Measurements from ENCODE around the gene STK4. TPM values are rescaled to one million over a fixed set of nuclear protein-coding genes. Genes with fewer than 3 reads are reported as not detected.

The STK4 gene
- polyA plus RNA-seq, 1 donor from 2014 or later, result 14.0 TPM

DNA sequence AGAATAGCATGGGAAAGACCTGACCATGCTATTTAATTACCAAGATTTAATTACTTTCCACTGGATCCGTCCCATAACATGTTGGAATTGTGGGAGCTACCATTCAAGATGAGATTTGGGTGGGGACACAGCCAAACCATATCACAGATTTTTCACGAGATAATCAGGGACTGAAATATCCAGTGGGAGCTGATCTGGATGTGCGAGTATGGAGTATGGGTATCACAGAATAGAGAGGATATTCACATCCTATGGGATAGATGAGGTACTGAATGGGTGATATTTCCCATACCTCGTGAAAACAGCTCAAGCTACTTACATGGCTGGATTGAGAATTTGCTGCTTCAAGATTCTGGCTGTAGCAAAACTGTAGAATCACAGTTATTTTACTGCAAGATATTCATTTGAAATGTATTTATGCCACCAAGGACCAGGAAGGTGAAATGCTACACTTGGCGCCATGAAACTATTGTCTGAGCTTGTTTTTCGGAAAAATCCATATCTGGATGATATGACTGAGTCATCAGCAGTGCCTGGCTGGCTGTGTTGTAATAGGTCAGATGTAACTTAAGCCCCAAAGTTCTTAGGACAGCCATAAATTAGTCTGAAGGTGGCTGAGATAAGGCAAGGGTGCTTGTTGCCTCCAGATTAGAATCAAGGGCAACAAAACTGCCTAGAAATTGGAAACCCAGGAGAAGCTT, 104.8 kb downstream of the STK4 start:
- Histone ChIP-seq H3K4me3 (ENCODE audit: low read length) (no peak overlapping the region), H3K9me3 (ENCODE audit: low read length) (no peaks in the 10 kb centered on the region), H3K9ac (ENCODE audit: low read length) (no peak overlapping the region), H3K36me3 (ENCODE audit: insufficient read depth, low read length) (no peaks in the 10 kb centered on the region), H3F3A (ENCODE audit: insufficient read depth, low read length, poor library complexity, severe bottlenecking) (no peaks in the 10 kb centered on the region), H4K20me1 (ENCODE audit: insufficient read depth) (no peaks in the 10 kb centered on the region), H2AFZ (ENCODE audit: low read depth, low read length) (no peak overlapping the region), H3K9me2 (ENCODE audit: insufficient read depth, low read length) (no peaks in the 10 kb centered on the region), H3K27me3 (ENCODE audit: insufficient read depth, low read depth, low read length) (no peaks in the 10 kb centered on the region), H3K79me2 (replicated peaks; ENCODE audit: insufficient read depth, low read length) (no peaks in the 10 kb centered on the region), H3K4me2 (ENCODE audit: low read length) (no peak overlapping the region), H3K27ac (ENCODE audit: low read length) (no peak overlapping the region)
- TF ChIP-seq CTCF (IDR thresholded peaks at IDR 0.05; ENCODE audit: poor library complexity, severe bottlenecking), result no peak
- TF ChIP-seq RAD21 (conservative IDR thresholded peaks at IDR 0.05), result no peak
- no peak for TF ChIP-seq TAF1 (IDR thresholded peaks at IDR 0.05; ENCODE audit: low read depth)
- TF ChIP-seq SMC3 (conservative IDR thresholded peaks at IDR 0.05; ENCODE audit: poor library complexity), result no peak
- TF ChIP-seq EP300 (conservative IDR thresholded peaks at IDR 0.05; ENCODE audit: poor library complexity, severe bottlenecking), result no peak
- no peak for TF ChIP-seq EZH2 (IDR thresholded peaks at IDR 0.05; ENCODE audit: borderline replicate concordance, insufficient read depth, low read length, poor library complexity, severe bottlenecking)
- no peak for TF ChIP-seq REST (IDR thresholded peaks at IDR 0.05; ENCODE audit: borderline replicate concordance)
- no peak for TF ChIP-seq MXI1 (conservative IDR thresholded peaks at IDR 0.05; ENCODE audit: poor library complexity, severe bottlenecking)
- TF ChIP-seq POLR2AphosphoS5 (IDR thresholded peaks at IDR 0.05), result no peak

- TF ChIP-seq EZH2 (IDR thresholded peaks at IDR 0.05; ENCODE audit: borderline replicate concordance, insufficient read depth, low read length, poor library complexity, severe bottlenecking), result no peak
- TF ChIP-seq POLR2AphosphoS5 (IDR thresholded peaks at IDR 0.05), result no peak
- TF ChIP-seq REST (IDR thresholded peaks at IDR 0.05; ENCODE audit: borderline replicate concordance), result no peak
- no peak for TF ChIP-seq MXI1 (conservative IDR thresholded peaks at IDR 0.05; ENCODE audit: poor library complexity, severe bottlenecking)
- no peaks in the 10 kb centered on the region for H3K79me2 ChIP-seq (replicated peaks; ENCODE audit: insufficient read depth, low read length)
These were observed 105.8 kb downstream of the STK4 start for GRCh38 chr20:45072066-45072465.

More at GRCh38 chr20:45072066-45072465, 105.8 kb downstream of the STK4 start:
- Histone ChIP-seq H3K9ac (ENCODE audit: low read length) (no peak overlapping the region), H3K4me2 (ENCODE audit: low read length) (no peak overlapping the region), H3F3A (ENCODE audit: insufficient read depth, low read length, poor library complexity, severe bottlenecking) (no peaks in the 10 kb centered on the region), H2AFZ (ENCODE audit: low read depth, low read length) (no peak overlapping the region), H3K27ac (ENCODE audit: low read length) (no peak overlapping the region), H3K9me2 (ENCODE audit: insufficient read depth, low read length) (no peaks in the 10 kb centered on the region), H3K4me3 (ENCODE audit: low read length) (no peak overlapping the region), H3K27me3 (ENCODE audit: insufficient read depth, low read depth, low read length) (no peaks in the 10 kb centered on the region), H4K20me1 (ENCODE audit: insufficient read depth) (no peaks in the 10 kb centered on the region), H3K9me3 (ENCODE audit: low read length) (no peaks in the 10 kb centered on the region), H3K36me3 (ENCODE audit: insufficient read depth, low read length) (no peaks in the 10 kb centered on the region)
